HAP-1 (cell line): Measurements from ENCODE around the gene PMEPA1.
A peak's percentile ranks its signal among the peaks of the same experiment; 100 is the strongest.

Experiments
- DNase-seq, 2 experiments: peaks; one replicate each; pipeline ENCODE4 v3.0.0-alpha.2; 2016 to 2020; ENCODE audit warnings: low spot score in 2 of 2
- H3K27me3 ChIP-seq: fragments of 250-450 bp; sonication (Bioruptor Pico); 2 replicates; pipeline ENCODE4 v1.5.1; 2020; ENCODE audit warnings: low read depth, mild to moderate bottlenecking, moderate library complexity
- H3K36me3 ChIP-seq: fragments of 250-450 bp; sonication (Bioruptor Pico); replicated peaks from 2 replicates; pipeline ENCODE4 v1.5.1; 2020; ENCODE audit warnings: mild to moderate bottlenecking
- H3K4me1 ChIP-seq: fragments of 250-450 bp; sonication (Bioruptor Pico); 2 replicates; pipeline ENCODE4 v1.5.1; 2020; ENCODE audit warnings: mild to moderate bottlenecking
- H3K4me3 ChIP-seq: fragments of 250-450 bp; sonication (Bioruptor Pico); 2 replicates; pipeline ENCODE4 v1.5.1; 2020; ENCODE audit warnings: mild to moderate bottlenecking, moderate library complexity
- H3K9me3 ChIP-seq: fragments of 250-450 bp; sonication (Bioruptor Pico); 2 replicates; pipeline ENCODE4 v1.5.1; 2020; ENCODE audit warnings: mild to moderate bottlenecking, moderate library complexity
- in situ Hi-C: fragments of 300-500 bp; cut with MboI; formaldehyde crosslinking; loops from 3 replicates; pipeline ENCODE4 v1.14.3; 2020; ENCODE audit warnings: low sequenced_read_pairs, inconsistent platforms, mixed read lengths

Gene PMEPA1

GRCh38 chr20:57709823-57710799 is at the start of gene PMEPA1:
Gene PMEPA1 (minus strand): TSS chr20:57710015. CDS start chr20:57709582, 433 bp downstream.
- Histone ChIP-seq H3K4me1 (peaks cover 3% of the 10 kb centered on the region; the same call in 1 of the 2 replicates), H3K4me3 (peak within 1 kb of the TSS; percentile 52), H3K27me3 (no peaks in the 10 kb centered on the region), H3K9me3 (no peaks in the 10 kb centered on the region), H3K36me3 (no peaks in the 10 kb centered on the region)
- DNase-seq, result peak; percentile 82 to 95
- in situ Hi-C loops, result no loop called here

- in situ Hi-C loops, result no loop called here
- no peaks in the 10 kb centered on the region for H3K4me1 ChIP-seq
- no peak for DNase-seq
- no peaks in the 10 kb centered on the region for H3K36me3 ChIP-seq
- H3K27me3 ChIP-seq, result 0 out of 2 replicates have a peak, but pooled peaks cover 2% of the 10 kb centered on the region
- H3K4me3 ChIP-seq, result no peak overlapping the region
- H3K9me3 ChIP-seq, result no peaks in the 10 kb centered on the region
Observed at GRCh38 chr20:57757767-57758166, 48.0 kb upstream of the PMEPA1 start.

- DNase-seq, result no peak
- H3K9me3 ChIP-seq, result no peaks in the 10 kb centered on the region
- 0 out of 2 replicates have a peak, but pooled peaks cover 2% of the 10 kb centered on the region for H3K27me3 ChIP-seq
- in situ Hi-C loops, result no loop called here
- H3K36me3 ChIP-seq, result no peaks in the 10 kb centered on the region
- no peak overlapping the region for H3K4me3 ChIP-seq
- H3K4me1 ChIP-seq, result no peaks in the 10 kb centered on the region
Observed at GRCh38 chr20:57756921-57757320, 47.1 kb upstream of the PMEPA1 start.

- in situ Hi-C loops, result no loop called here
Observed at GRCh38 chr20:57756213-57756612, 46.4 kb upstream of the PMEPA1 start.

GRCh38 chr20:57755609-57756008 is 45.8 kb upstream of the PMEPA1 start:
- Histone ChIP-seq H3K27me3 (0 out of 2 replicates have a peak, but pooled peaks cover 4% of the 10 kb centered on the region), H3K36me3 (no peaks in the 10 kb centered on the region), H3K4me1 (no peaks in the 10 kb centered on the region), H3K9me3 (no peaks in the 10 kb centered on the region), H3K4me3 (no peak overlapping the region)
- in situ Hi-C loops, result no loop called here
- no peak for DNase-seq

More at GRCh38 chr20:57756213-57756612, 46.4 kb upstream of the PMEPA1 start:
- Histone ChIP-seq H3K9me3 (no peaks in the 10 kb centered on the region), H3K4me1 (no peaks in the 10 kb centered on the region), H3K4me3 (no peak overlapping the region), H3K36me3 (no peaks in the 10 kb centered on the region), H3K27me3 (0 out of 2 replicates have a peak, but pooled peaks cover 2% of the 10 kb centered on the region)
- DNase-seq, result no peak

- H3K9me3 ChIP-seq, result no peaks in the 10 kb centered on the region
- in situ Hi-C loops, result no loop called here
- H3K27me3 ChIP-seq, result peaks cover 9% of the 10 kb centered on the region
- H3K36me3 ChIP-seq, result no peaks in the 10 kb centered on the region
- no peak overlapping the region for H3K4me3 ChIP-seq
- H3K4me1 ChIP-seq, result no peaks in the 10 kb centered on the region
- no peak for DNase-seq
Observed at GRCh38 chr20:57754190-57754589, 44.4 kb upstream of the PMEPA1 start.

- DNase-seq, result no peak
- Histone ChIP-seq H3K9me3 (no peaks in the 10 kb centered on the region), H3K4me1 (no peaks in the 10 kb centered on the region), H3K36me3 (no peaks in the 10 kb centered on the region), H3K4me3 (no peak overlapping the region), H3K27me3 (peaks cover 16% of the 10 kb centered on the region)
- in situ Hi-C loops, result no loop called here
Observed at GRCh38 chr20:57753332-57754164, 43.7 kb upstream of the PMEPA1 start.

GRCh38 chr20:57751411-57751810 is 41.6 kb upstream of the PMEPA1 start:
- in situ Hi-C loops, result no loop called here
- H3K9me3 ChIP-seq, result no peaks in the 10 kb centered on the region
- H3K4me1 ChIP-seq, result no peaks in the 10 kb centered on the region

GRCh38 chr20:57749869-57750268 is 40.1 kb upstream of the PMEPA1 start:
- H3K4me1 ChIP-seq, result no peaks in the 10 kb centered on the region
- no peaks in the 10 kb centered on the region for H3K36me3 ChIP-seq
- H3K27me3 ChIP-seq, result peaks cover 18% of the 10 kb centered on the region
- no peak overlapping the region for H3K4me3 ChIP-seq
- in situ Hi-C loops, result no loop called here
- no peak for DNase-seq
- H3K9me3 ChIP-seq, result no peaks in the 10 kb centered on the region

More at GRCh38 chr20:57751411-57751810, 41.6 kb upstream of the PMEPA1 start:
- Histone ChIP-seq H3K4me3 (no peak overlapping the region), H3K27me3 (peaks cover 18% of the 10 kb centered on the region), H3K36me3 (no peaks in the 10 kb centered on the region)
- no peak for DNase-seq

- DNase-seq, result no peak
- no peak overlapping the region for H3K4me3 ChIP-seq
- in situ Hi-C loops, result no loop called here
Observed at GRCh38 chr20:57749131-57749690, 39.4 kb upstream of the PMEPA1 start.

GRCh38 chr20:57748601-57749130 is 38.9 kb upstream of the PMEPA1 start:
- peaks cover 16% of the 10 kb centered on the region for H3K27me3 ChIP-seq
- in situ Hi-C loops, result no loop called here
- H3K4me1 ChIP-seq, result no peaks in the 10 kb centered on the region
- H3K36me3 ChIP-seq, result no peaks in the 10 kb centered on the region
- peak in 1 of 2 experiments; percentile 50 for DNase-seq
- H3K9me3 ChIP-seq, result no peaks in the 10 kb centered on the region
- no peak overlapping the region for H3K4me3 ChIP-seq

More at GRCh38 chr20:57749131-57749690, 39.4 kb upstream of the PMEPA1 start:
- no peaks in the 10 kb centered on the region for H3K9me3 ChIP-seq
- no peaks in the 10 kb centered on the region for H3K4me1 ChIP-seq
- peaks cover 18% of the 10 kb centered on the region for H3K27me3 ChIP-seq
- H3K36me3 ChIP-seq, result no peaks in the 10 kb centered on the region

- Histone ChIP-seq H3K36me3 (no peaks in the 10 kb centered on the region), H3K4me3 (no peak overlapping the region), H3K27me3 (peaks cover 16% of the 10 kb centered on the region), H3K4me1 (no peaks in the 10 kb centered on the region), H3K9me3 (no peaks in the 10 kb centered on the region)
- in situ Hi-C loops, result no loop called here
- DNase-seq, result no peak
Observed at GRCh38 chr20:57747861-57748481, 38.2 kb upstream of the PMEPA1 start.
